Activated T-helper 1 cell treated with anti-CD3 and anti-CD28 coated beads, Interleukin-2, amount 50 U/mL, for 16 hours (primary cell): ENCODE results near the gene PRKAG1.
"Not testable (repeated sequence)": the region's sequence is repeated elsewhere in the genome, so short reads cannot be mapped to it uniquely, and the experiment has no call there.

Experiments used
- DNase-seq, 2 donors: peaks; one replicate each; pipeline ENCODE4 v3.0.0-alpha.2; 2020; ENCODE audit warnings: low read depth in 1 of 2, low spot score in 1 of 2

Gene PRKAG1

DNA sequence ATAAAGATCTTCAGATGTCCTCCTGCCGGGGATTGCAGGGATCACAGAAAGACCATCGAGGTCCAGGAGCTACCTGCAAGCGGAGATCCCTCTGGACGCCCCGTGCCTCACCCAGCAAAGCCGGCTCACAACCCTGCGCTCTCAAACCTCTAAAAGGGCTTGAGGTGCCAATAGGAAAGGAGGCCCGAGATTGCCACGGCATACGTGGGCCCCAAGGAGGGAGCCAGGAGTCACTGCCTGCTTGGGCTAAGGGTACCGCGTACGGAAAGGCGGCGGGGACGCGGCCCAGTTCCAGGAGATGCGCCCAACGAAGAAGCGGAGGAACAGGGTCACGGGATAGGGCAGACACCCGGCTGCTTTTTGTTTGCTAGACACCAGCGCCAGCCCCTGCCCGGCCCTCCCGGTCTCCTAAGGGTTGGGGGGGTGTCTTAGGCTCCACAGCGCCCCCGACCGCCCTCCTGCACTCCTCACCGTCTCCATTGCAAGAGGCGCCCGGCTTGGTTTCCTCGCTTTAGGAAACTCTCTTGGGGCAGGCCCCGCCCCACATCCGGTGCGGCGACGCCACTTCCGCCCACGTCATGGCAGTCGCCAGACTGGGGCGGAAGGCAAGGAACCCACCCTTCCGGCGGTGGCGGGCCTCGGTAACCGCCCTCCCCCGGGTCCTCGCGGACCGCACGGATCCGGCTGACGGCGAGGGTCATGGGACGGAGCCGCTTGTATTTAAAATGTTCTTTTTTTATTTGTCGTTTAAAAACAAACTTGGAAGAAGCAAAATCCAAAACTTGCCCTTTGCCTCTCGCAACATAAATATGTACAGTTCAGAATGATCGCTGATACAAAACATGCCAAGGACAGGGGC, at the start of gene PRKAG1:
PRKAG1 (minus strand) TSS at position 516 of the 859 bp plus-strand sequence; CDS start at position 480, 36 bp downstream.
- peak; percentile 92 to 94 for DNase-seq

DNA sequence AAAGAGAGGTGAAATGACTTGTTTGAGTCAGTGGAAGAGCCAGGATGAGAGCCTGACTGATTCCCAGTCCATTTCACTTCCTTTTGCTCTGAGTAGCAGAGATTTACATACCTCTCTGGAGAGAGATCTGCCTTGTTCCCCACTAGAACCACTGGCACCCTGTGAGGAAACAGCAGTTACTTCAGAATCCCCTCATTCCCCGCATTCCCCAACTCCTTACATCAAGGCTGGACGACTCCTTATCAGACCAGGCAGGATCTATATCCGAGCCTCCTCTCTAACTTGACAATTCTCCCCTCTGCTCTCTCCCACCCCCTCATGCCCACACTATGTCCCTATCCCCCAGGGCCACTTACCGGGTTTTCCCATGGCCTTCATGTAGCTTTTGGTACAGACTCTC, 47.5 kb upstream of the PRKAG1 start:
- DNase-seq, result no peak

DNA sequence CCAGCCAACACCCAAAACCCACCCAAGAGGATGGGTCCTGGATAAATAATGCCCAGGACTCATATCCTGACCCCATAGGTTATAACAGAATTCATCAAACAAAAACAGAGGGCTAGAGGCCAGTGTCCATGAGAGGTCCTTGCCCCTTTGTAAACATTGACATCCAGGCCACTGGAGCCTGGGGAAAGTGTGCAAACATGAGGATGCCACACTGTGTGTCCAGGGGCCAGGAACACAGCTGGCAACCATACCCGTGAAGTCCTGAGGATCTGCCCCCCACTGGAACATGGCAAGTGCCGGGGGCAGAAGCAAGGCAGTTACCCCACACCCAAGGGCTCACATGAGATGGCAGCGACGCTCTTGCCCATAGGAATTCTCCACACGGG, 46.2 kb upstream of the PRKAG1 start:
- DNase-seq, result no peak

DNA sequence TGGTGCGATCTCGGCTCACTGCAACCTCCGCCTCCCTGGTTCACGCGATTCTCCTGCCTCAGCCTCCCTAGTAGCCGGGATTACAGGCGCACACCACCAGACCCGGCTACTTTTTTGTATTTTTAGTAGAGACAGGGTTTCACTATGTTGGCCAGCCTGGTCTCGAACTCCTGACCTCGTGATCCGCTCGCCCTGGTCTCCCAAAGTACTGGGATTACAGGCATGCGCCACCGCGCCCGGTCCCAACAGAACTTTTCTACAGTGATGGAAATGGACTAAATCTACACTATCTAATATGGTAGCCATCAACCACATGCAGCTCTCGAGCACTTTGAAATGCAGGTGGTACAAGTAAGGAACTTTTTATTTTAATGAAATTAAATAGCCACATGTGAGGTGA, 43.3 kb upstream of the PRKAG1 start:
- not testable (repeated sequence) for DNase-seq

DNA sequence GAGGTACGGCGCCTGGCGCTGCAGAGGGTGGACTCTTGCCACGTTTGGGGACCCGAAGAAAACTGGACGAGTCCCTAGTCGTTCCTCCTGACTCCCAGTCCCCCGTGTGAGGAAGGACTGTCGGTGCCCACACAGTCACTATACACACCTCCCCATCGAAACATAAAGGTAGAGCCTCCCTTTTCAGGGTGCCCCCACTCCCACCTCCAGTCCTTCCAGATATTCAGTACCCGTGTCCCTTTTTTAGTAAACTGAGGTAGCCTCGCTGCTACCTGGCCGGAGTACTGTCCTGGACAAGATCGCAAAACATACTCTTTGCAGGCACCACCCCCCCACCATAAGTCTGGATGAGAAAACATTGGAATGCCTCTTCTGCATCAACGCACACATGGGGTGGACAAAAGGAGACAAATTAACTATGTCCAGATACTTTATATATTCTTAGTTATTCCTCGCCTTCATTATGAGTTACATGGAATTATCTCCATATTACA, 42.6 kb upstream of the PRKAG1 start:
- no peak for DNase-seq

DNA sequence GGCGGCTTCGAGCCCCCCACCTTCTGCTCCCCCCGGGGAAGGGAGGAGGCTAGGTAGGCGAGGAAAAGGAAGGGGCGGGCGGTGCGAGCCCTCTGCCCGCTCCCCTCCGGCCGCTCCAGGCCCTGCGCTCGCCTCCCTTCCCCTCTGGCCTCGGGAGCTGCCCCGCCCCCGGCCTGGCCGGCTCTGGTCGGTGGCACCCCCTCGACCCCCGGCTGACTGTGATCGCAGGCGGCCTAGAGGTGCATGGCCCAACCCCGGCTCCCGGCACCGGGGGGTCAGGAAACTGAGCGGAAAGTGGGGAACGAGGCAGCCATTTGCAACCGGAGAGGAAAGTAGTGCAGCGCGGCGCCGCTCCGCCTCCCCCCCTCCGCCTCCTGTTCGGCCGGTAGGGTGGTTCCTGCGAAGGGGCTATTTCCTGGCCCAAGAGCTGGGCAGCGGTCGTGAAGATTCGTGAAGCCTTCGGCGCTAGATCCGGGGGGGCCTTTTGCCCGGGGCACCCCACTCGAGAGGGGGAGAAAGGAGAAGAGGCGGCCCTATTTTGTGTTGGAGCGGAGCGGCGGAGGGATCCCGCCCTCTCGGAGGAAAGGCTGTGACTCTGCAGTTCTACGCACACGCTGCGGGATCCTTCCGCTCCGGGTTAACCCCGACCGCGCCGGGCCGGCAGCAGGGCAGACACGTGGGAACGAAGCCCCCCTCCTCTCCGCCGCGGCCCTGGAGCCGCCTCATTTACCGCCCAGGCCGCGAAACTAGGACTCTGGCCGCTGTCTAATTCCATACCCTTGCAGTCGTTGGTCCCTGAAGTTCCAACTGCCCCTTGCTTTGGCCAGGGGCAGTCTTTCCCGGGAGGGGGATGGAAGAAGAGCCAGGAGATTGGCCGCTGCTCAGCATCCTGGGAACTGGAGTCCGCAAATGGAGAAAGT, 41.9 kb upstream of the PRKAG1 start, which contains the start of gene KMT2D:
KMT2D (minus strand) TSS at position 558 of the 920 bp plus-strand sequence. CDS start 5,470 bp downstream, outside the sequence.
- DNase-seq, result peak; percentile 75 to 81

DNA sequence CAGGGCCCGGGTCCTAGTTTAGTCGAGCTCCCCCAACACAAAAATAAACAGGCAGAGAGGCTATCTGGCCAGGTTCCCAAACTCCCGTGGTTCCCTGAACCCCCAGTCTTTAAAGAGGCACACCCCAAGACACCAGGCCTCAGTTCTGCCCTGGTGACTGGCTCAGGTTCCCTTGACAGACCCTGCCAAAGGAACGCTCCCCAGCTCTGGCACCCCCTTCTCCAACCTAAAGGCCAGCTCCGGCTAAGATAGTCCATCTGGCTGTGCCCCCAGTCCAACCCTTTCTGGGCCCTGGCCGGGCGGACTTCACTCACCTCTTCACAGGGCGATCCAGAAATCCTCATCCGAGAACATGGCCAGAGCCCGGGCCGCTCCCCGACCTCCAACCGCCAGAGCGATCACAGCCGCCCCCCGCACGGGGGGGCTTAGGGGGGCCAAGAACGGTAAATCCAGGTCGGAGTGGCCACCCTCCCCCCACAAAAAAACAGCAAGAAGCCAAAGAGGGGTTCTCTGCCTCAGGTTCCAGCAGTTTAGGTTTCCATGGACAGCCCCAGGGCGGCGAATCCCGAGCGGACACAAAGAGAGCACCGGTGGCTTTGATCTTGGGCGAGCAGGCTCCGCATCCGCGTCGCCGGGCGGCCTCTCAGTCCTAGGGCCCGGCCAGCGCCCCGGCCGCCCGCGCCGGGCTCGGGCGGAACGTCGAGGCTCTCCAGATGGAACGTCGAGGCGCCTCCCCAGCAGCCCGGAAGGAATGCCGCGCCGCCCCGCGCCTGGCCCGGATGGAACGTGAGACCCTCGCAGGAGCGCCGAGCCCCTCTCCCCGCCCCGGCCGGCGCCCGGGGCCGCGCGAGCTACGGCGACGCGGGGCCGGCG, 41.0 kb upstream of the PRKAG1 start:
- DNase-seq, result no peak

DNA sequence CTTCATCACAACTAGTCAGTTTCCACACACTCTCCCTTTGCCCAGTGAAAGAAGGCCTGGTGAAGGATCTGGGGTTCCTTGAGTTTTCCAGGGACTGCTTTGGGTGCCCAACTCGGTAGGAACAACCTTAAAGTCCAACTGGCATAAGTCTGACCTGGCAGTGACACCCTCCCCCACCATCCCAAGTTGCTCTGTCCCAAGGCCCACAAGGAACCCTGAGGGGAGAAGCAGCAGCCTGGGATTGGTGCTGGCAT, 40.4 kb upstream of the PRKAG1 start:
- DNase-seq, result no peak

DNA sequence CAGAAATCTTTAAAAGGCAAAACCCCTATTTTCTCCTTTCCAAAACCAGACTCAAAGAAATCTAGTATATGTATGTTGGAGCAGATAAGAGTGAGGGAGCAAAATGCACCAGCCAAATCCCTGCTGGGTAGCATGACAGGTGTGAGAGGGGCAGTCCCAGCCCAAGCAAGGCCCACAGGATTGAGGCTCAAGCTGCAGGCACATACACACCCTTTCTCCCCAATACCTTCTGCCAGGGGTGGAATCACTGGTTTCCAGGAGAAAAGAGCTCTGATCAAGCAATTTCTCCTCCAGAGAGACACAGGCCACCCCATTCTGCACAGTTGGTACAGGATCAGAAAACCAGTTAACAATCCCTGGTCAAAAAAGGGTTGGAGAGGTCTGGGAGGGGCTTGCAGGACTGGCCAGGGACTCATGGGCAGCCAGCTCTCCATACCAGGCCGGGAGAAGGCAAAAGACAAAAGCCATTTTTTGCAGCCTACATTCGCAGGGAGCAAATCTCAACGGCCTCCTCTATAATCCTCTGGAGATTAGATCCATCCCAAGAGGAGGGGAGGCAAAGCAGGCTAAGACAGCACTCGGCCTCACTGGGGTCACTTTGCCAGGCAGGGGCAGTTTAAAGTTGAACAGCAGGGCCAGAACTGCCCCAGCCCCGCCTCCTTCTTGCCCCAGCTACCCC, 39.9 kb upstream of the PRKAG1 start:
- no peak for DNase-seq

DNA sequence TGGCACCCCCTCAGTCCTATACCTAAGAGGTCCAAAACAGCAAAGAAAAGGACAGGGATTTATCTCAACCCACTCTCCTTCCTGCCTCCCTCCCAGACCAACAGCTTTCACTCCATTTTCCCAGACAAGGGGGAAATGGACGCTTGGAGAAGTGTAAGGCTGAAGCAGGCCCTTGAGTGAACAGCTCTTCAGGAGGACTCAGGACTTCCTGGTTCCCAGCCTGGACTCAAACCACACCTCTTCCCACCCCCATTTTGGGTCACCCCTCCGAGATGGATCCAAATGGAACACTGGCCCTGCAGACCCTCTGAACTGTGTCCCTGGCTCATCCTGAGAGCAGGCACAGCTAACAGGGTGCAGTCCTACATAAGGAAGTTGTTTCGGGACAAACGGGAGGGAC, 39.3 kb upstream of the PRKAG1 start:
- no peak for DNase-seq

DNA sequence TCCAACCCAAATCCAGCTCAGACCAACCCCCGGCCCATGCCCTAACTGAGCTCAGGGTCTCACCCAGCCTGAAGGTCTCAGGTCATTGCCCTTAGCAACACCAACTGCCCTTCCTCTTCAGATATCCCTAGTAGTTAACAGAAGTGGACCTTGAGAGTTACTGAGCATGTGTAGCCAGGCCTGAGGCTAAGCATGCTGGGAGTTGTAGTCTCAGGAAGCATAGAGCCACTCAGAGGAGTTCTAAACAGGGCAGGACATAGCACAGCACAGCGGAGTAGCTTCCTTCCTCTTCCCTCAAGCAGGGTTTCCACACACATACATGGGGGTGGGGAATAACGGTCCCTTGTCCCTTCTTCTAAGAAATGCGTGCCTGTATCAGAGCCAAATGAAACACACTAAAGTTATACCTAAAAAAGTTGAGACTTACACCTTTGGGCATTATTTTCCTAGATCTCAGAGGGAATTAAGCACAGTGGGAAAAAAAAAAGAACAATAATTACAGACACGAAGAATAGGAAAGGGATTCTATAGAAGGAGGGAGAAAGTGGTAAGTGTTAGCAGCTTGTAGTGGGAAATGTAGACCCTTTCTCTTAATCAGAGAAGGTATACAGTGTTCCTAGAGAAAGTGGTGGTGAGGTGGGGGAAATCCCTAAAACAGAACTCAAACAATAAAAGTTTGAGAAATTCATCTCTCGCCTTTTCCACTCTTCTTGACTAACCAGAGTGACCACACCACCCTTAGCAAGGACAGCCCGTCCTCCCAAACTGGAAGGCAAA, 37.6 kb upstream of the PRKAG1 start:
- DNase-seq, result peak in 1 of 2 donors; percentile 32

DNA sequence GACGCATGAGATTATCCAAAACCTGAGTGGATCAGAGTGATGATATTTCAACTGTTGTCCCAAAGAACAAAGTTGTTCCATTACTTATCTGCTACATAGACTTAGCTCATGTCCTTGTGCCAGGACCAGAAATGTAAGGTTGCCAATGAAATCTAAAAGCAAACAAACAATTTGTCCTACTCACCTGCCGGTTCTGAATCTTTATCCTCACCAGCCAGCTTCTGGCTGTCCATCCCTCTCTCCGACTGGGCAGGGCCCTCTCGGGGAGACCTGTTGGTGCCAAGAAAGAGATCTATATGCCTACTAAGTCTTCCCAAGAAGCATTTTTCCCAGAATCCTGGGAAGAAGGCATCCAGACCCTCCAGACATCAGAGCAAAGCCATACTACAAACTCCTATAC, 36.5 kb upstream of the PRKAG1 start:
- no peak for DNase-seq

DNA sequence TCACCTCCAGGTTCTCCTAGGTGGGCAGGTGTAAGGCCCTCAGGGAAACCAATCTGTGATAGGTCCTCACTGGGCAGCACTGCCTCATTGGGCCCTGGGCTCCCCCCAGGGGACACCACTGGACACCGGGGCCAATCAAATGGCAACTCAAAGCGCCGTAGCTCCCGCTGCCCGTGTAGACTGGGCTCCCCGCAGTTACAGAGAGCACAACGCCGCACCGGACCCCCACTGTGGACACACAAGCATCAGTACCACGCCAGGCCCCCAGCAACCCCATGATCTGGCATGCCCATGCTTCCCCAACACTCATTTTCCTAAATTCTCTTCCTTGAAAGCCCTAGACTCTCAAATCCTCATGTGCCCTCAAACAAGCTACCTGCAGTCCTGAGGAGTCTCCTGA, 35.9 kb upstream of the PRKAG1 start:
- DNase-seq, result no peak

DNA sequence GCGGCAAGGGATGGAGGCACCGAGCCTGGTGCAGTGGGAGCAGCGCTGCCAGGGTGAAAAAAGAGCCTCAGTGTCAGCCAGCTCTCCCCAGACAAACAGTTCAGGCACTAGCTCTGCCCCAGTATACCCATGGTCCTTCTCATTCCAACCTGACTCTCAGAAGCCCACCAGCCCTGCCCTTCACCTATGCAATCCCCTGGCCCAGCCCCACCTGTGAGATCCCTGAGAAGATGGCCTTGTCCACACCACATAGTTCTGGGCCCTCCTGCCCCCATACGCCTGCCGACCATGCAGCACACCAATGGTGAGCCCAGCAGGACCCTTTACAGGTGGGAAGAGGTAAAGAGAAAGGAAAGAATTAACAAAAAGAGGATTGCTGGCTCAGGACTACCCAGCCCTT, 35.5 kb upstream of the PRKAG1 start:
- DNase-seq, result no peak

DNA sequence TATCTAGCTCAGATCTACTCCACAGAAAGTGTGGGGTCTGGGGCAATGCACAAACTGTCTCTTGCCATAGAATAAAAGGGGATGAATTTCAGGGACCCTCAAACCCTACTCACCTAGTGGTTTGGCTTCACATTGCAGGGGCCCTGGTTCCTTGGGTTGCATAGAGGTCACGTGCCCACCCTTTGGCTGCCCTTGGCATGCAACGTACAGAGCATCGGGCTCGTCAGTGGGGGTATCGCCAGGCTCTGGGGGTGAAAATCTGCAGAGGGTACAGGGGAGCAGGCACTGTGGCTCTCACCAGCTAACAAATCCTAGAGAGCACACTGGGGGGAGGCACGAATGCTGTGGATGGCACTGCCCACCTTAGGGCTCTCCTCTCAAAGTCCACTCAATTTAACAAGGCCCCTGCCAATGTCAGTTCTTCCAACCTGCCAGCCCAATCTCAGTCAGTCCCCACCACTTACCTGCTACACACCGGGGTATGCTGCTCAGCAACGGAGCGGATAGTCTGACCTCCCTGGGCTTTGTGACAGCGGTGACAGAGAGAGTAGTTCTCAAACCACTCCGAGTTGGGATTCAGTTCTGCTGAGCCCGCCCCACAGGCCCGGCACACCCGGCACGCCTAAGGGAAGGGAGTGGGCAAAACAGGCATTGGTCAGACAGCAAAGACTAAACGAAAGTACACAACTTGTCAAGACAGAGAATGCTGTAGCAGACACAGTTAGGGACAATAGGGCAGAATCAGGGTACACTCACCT, 34.1 kb upstream of the PRKAG1 start:
- no peak for DNase-seq

DNA sequence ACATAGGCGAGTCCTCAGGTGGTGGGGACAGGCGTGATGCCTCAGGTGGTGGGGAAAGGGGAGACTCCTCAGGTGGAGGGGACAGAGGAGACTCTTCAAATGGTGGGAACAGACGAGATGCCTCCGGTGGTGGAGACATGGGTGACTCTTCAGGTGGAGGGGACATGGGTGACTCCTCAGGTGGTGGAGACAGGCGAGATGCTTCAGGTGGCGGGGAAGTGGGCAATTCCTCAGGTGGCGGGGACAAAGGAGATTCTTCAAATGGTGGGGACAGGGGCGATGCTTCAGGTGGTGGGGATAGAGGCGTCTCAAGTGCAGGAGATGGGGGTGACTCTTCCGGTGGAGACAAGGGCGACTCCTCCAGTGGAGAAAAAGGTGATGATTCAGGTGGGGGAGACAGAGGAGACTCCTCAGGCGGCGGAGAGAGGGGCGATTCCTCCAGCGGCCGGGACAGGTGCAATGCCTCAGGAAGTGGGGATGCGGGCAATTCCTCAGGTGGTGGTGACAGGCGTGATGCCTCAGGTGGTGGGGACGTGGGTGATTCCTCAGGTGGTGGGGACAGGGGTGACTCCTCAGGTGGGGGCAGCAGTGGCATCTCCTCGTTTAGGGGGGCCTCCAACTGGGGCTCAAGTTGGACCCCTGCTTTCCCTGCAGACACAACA, 33.3 kb upstream of the PRKAG1 start:
- DNase-seq, result no peak

DNA sequence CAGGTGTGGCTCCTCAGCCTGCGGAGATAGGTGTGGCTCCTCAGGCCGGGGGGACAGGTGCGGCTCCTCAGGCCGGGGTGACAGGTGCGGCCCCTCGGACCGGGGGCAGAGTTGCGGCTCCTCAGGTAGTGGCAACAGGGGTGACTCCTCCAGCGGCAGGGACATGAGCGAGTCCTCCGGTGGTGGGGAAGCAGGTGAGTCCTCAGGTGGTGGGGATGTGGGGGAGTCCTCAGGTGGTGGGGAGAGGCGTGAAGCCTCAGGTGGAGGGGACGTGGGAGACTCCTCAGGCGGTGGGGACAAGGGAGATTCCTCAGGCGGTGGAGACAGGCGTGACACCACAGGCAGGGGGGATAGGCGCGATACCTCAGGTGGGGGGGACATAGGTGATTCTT, 32.8 kb upstream of the PRKAG1 start:
- DNase-seq, result no peak
